ENCODE results near the gene IFNA8. TPM values are rescaled to one million over a fixed set of nuclear protein-coding genes. Genes with fewer than 3 reads are reported as not detected.

The IFNA8 gene
- total and polyA plus RNA-seq, 2 experiments from 2014 or later = not detected

- H3K9ac ChIP-seq = 0 out of 2 replicates have a peak overlapping the region, but pooled peaks have one; percentile 7
- H2AFZ ChIP-seq = no peak overlapping the region
- no peaks in the 10 kb centered on the region for H4K20me1 ChIP-seq (ENCODE audit: insufficient read depth)
- H3K4me2 ChIP-seq (ENCODE audit: unreplicated experiment) = peak overlapping the region; percentile 51
- H3K27ac ChIP-seq = peak overlapping the region; percentile 55
- no peak for TF ChIP-seq EZH2 (IDR thresholded peaks at IDR 0.05; ENCODE audit: insufficient read depth, poor library complexity, severe bottlenecking)
- no peak for TF ChIP-seq EZH2phosphoT487 (IDR thresholded peaks at IDR 0.05; ENCODE audit: insufficient read depth, low read depth)
- H3F3A ChIP-seq (ENCODE audit: insufficient read depth) = peaks cover 81% of the 10 kb centered on the region
- H3K9me2 ChIP-seq (ENCODE audit: insufficient read depth) = no peaks in the 10 kb centered on the region
- in situ Hi-C loops (cut with MboI) = no loop called here
- H3K4me1 ChIP-seq (ENCODE audit: insufficient read depth) = peaks cover 44% of the 10 kb centered on the region
- H3K79me2 ChIP-seq (ENCODE audit: insufficient read depth) = no peaks in the 10 kb centered on the region; the same call in 1 of the 2 replicates
- peaks cover 14% of the 10 kb centered on the region for H3K36me3 ChIP-seq (ENCODE audit: low read depth)
- DNase-seq = peak; percentile 78
- no peak overlapping the region for H3K4me3 ChIP-seq
- H3K9me3 ChIP-seq (ENCODE audit: low read depth) = no peaks in the 10 kb centered on the region
- no peaks in the 10 kb centered on the region for H3K27me3 ChIP-seq (replicated peaks; ENCODE audit: insufficient read depth)
- 91 to 94% methylated on average over 2 of the region's 2 CpGs for WGBS, 2 experiments (ENCODE audit: low coverage in 1 of 2, low lambda C conversion rate in 2 of 2, missing lambda C conversion rate in 2 of 2)
Measured at GRCh38 chr9:21454149-21454548, 45.2 kb downstream of the IFNA8 start.

- TF ChIP-seq EZH2 (IDR thresholded peaks at IDR 0.05; ENCODE audit: insufficient read depth, poor library complexity, severe bottlenecking) (no peak), EZH2phosphoT487 (IDR thresholded peaks at IDR 0.05; ENCODE audit: insufficient read depth, low read depth) (no peak)
- no peaks in the 10 kb centered on the region for H4K20me1 ChIP-seq (ENCODE audit: insufficient read depth)
- no peaks in the 10 kb centered on the region for H3K27me3 ChIP-seq (replicated peaks; ENCODE audit: insufficient read depth)
- no peak overlapping the region for H3K4me3 ChIP-seq
- H3K4me2 ChIP-seq (ENCODE audit: unreplicated experiment) = no peak overlapping the region
- H3K9me3 ChIP-seq (ENCODE audit: low read depth) = no peaks in the 10 kb centered on the region
- peaks cover 14% of the 10 kb centered on the region for H3K36me3 ChIP-seq (ENCODE audit: low read depth)
- no peak overlapping the region for H3K27ac ChIP-seq
- in situ Hi-C loops (cut with MboI) = no loop called here
- H3K9me2 ChIP-seq (ENCODE audit: insufficient read depth) = no peaks in the 10 kb centered on the region
- H3K79me2 ChIP-seq (ENCODE audit: insufficient read depth) = no peaks in the 10 kb centered on the region; the same call in 1 of the 2 replicates
- H3F3A ChIP-seq (ENCODE audit: insufficient read depth) = peaks cover 83% of the 10 kb centered on the region
- H3K9ac ChIP-seq = no peak overlapping the region
- DNase-seq = peak; percentile 65
- H3K4me1 ChIP-seq (ENCODE audit: insufficient read depth) = peaks cover 43% of the 10 kb centered on the region
- no peak overlapping the region for H2AFZ ChIP-seq
Measured at GRCh38 chr9:21455320-21455719, 46.4 kb downstream of the IFNA8 start.

Other genes starting within 250 kb of the IFNA8 start
- gene IFNA21, start 242.5 kb upstream of the IFNA8 start, total RNA-seq (2014; rRNA removed; shearing (Covaris generic)) = not detected in 2 replicates
- not detected in 2 replicates for gene IFNA21, start 242.5 kb upstream of the IFNA8 start, polyA plus RNA-seq (2016; fragmentation: Nextera tagmentation; extraction: Ambion mirVana)
- gene IFNA4, start 221.5 kb upstream of the IFNA8 start, total RNA-seq (2014; rRNA removed; shearing (Covaris generic)) = not detected in 2 replicates
- not detected in 2 replicates for gene IFNA4, start 221.5 kb upstream of the IFNA8 start, polyA plus RNA-seq (2016; fragmentation: Nextera tagmentation; extraction: Ambion mirVana)
- not detected in 2 replicates for gene IFNA7, start 206.9 kb upstream of the IFNA8 start, total RNA-seq (2014; rRNA removed; shearing (Covaris generic))
- not detected in 2 replicates for gene IFNA7, start 206.9 kb upstream of the IFNA8 start, polyA plus RNA-seq (2016; fragmentation: Nextera tagmentation; extraction: Ambion mirVana)
- not detected in 2 replicates for gene IFNA10, start 202.0 kb upstream of the IFNA8 start, total RNA-seq (2014; rRNA removed; shearing (Covaris generic))
- gene IFNA10, start 202.0 kb upstream of the IFNA8 start, polyA plus RNA-seq (2016; fragmentation: Nextera tagmentation; extraction: Ambion mirVana) = not detected in 2 replicates
- not detected in 2 replicates for gene IFNA16, start 191.8 kb upstream of the IFNA8 start, total RNA-seq (2014; rRNA removed; shearing (Covaris generic))
- gene IFNA16, start 191.8 kb upstream of the IFNA8 start, polyA plus RNA-seq (2016; fragmentation: Nextera tagmentation; extraction: Ambion mirVana) = not detected in 2 replicates
- not detected in 2 replicates for gene IFNA17, start 180.9 kb upstream of the IFNA8 start, total RNA-seq (2014; rRNA removed; shearing (Covaris generic))
- not detected in 2 replicates for gene IFNA17, start 180.9 kb upstream of the IFNA8 start, polyA plus RNA-seq (2016; fragmentation: Nextera tagmentation; extraction: Ambion mirVana)
- gene IFNA14, start 169.1 kb upstream of the IFNA8 start, total RNA-seq (2014; rRNA removed; shearing (Covaris generic)) = not detected in 2 replicates
- not detected in 2 replicates for gene IFNA14, start 169.1 kb upstream of the IFNA8 start, polyA plus RNA-seq (2016; fragmentation: Nextera tagmentation; extraction: Ambion mirVana)
- gene IFNA5, start 103.8 kb upstream of the IFNA8 start, total RNA-seq (2014; rRNA removed; shearing (Covaris generic)) = not detected in 2 replicates
- gene IFNA5, start 103.8 kb upstream of the IFNA8 start, polyA plus RNA-seq (2016; fragmentation: Nextera tagmentation; extraction: Ambion mirVana) = not detected in 2 replicates
- 41.9 and 49.4 TPM in 2 replicates for gene KLHL9, start 73.7 kb upstream of the IFNA8 start, total RNA-seq (2014; rRNA removed; shearing (Covaris generic))
- 28.8 and 29.5 TPM in 2 replicates for gene KLHL9, start 73.7 kb upstream of the IFNA8 start, polyA plus RNA-seq (2016; fragmentation: Nextera tagmentation; extraction: Ambion mirVana)
- not detected in 2 replicates for gene IFNA6, start 58.2 kb upstream of the IFNA8 start, total RNA-seq (2014; rRNA removed; shearing (Covaris generic))
- not detected in 2 replicates for gene IFNA6, start 58.2 kb upstream of the IFNA8 start, polyA plus RNA-seq (2016; fragmentation: Nextera tagmentation; extraction: Ambion mirVana)
- not detected in 2 replicates for gene IFNA13, start 41.1 kb upstream of the IFNA8 start, total RNA-seq (2014; rRNA removed; shearing (Covaris generic))
- gene IFNA13, start 41.1 kb upstream of the IFNA8 start, polyA plus RNA-seq (2016; fragmentation: Nextera tagmentation; extraction: Ambion mirVana) = not detected in 2 replicates
- not detected in 2 replicates for gene IFNA2, start 23.7 kb upstream of the IFNA8 start, total RNA-seq (2014; rRNA removed; shearing (Covaris generic))
- not detected in 2 replicates for gene IFNA2, start 23.7 kb upstream of the IFNA8 start, polyA plus RNA-seq (2016; fragmentation: Nextera tagmentation; extraction: Ambion mirVana)
- not detected in 2 replicates for gene IFNA1, start 31.3 kb downstream of the IFNA8 start, total RNA-seq (2014; rRNA removed; shearing (Covaris generic))
- 1.1 and 1.6 TPM in 2 replicates for gene IFNA1, start 31.3 kb downstream of the IFNA8 start, polyA plus RNA-seq (2016; fragmentation: Nextera tagmentation; extraction: Ambion mirVana)
- gene IFNE, start 73.2 kb downstream of the IFNA8 start, total RNA-seq (2014; rRNA removed; shearing (Covaris generic)) = 1.8 TPM in 2 replicates
- gene IFNE, start 73.2 kb downstream of the IFNA8 start, polyA plus RNA-seq (2016; fragmentation: Nextera tagmentation; extraction: Ambion mirVana) = 0.80 and 1.3 TPM in 2 replicates